Smooth muscle cell (in vitro differentiated cells): ENCODE measurements around the gene CXorf58. TPM values are rescaled to one million over a fixed set of nuclear protein-coding genes. Genes with fewer than 3 reads are reported as not detected.

ENCODE experiments used
- DNase-seq: peaks from one replicate; lab custom pipeline; 2025; ENCODE audit not compliant: unreplicated experiment; lab: John Stamatoyannopoulos, UW
- H2AFZ ChIP-seq: fragments of 200-600 bp; sonication (generic); 2 replicates; pipeline ENCODE4 v1.6.0; 2016; ENCODE audit warnings: antibody characterized with exemption, low read depth, mild to moderate bottlenecking
- H3F3A ChIP-seq: fragments of 200-600 bp; sonication (generic); 2 replicates; pipeline ENCODE4 v1.6.0; 2017; ENCODE audit warnings: antibody characterized with exemption, low read depth
- H3K27ac ChIP-seq: fragments of 200-600 bp; sonication (generic); 2 replicates; pipeline ENCODE4 v1.5.1; 2016; ENCODE audit warnings: low read depth, mild to moderate bottlenecking
- H3K27me3 ChIP-seq: fragments of 200-600 bp; sonication (generic); 2 replicates; pipeline ENCODE4 v1.6.1; 2016; ENCODE audit warnings: low read depth, mild to moderate bottlenecking
- H3K36me3 ChIP-seq: fragments of 200-600 bp; sonication (generic); 2 replicates; pipeline ENCODE4 v1.5.1; 2016; ENCODE audit warnings: low read depth
- H3K4me1 ChIP-seq: fragments of 200-600 bp; sonication (generic); 2 replicates; pipeline ENCODE4 v1.5.1; 2016; ENCODE audit warnings: low read depth
- H3K4me2 ChIP-seq: fragments of 200-600 bp; sonication (generic); 2 replicates; pipeline ENCODE4 v1.6.0; 2016; ENCODE audit warnings: mild to moderate bottlenecking
- H3K4me3 ChIP-seq: fragments of 200-600 bp; sonication (generic); 2 replicates; pipeline ENCODE4 v1.5.1; 2016; ENCODE audit warnings: mild to moderate bottlenecking
- H3K79me2 ChIP-seq: fragments of 200-600 bp; sonication (generic); 2 replicates; pipeline ENCODE4 v1.6.0; 2016; ENCODE audit warnings: low read depth, mild to moderate bottlenecking
- H3K9ac ChIP-seq: fragments of 200-600 bp; sonication (generic); 2 replicates; pipeline ENCODE4 v1.6.0; 2016; ENCODE audit warnings: low read depth
- H3K9me3 ChIP-seq: fragments of 200-600 bp; sonication (generic); replicated peaks from 2 replicates; pipeline ENCODE4 v1.5.1; 2016; ENCODE audit warnings: low read depth
- H4K20me1 ChIP-seq: fragments of 200-600 bp; sonication (generic); 2 replicates; pipeline ENCODE4 v1.6.0; 2016; ENCODE audit warnings: low read depth
- CTCF ChIP-seq: fragments of 200-600 bp; sonication (generic); IDR thresholded peaks from 2 replicates; pipeline ENCODE4 v1.5.1; 2017; ENCODE audit warnings: borderline replicate concordance, mild to moderate bottlenecking, antibody characterized with exemption; ENCODE audit not compliant: insufficient read depth, poor library complexity, severe bottlenecking
- WGBS: methylation state at CpG from one replicate; pipeline ENCODE4 v1.1.7; 2016; ENCODE audit warnings: low lambda C conversion rate; 5-methylcytosine and 5-hydroxymethylcytosine counted together
- polyA plus RNA-seq: library from polyadenylated mRNA; unstranded; fragments of >200 nt; fragmentation: Nextera tagmentation; extraction: Ambion mirVana; gene quantifications from 2 replicates; pipeline ENCODE4 v1.2.1, GENCODE V29; 2016
- total RNA-seq: library from RNA; depleted of rRNA; stranded (reverse); fragments of >200 nt; gene quantifications from 2 replicates; pipeline ENCODE4 v1.2.3, GENCODE V29; 2014

Gene CXorf58
- total and polyA plus RNA-seq, 2 experiments from 2014 or later = not detected

- H3K79me2 ChIP-seq = no peaks in the 10 kb centered on the region
- H2AFZ ChIP-seq = no peak overlapping the region
- H3K36me3 ChIP-seq = no peaks in the 10 kb centered on the region
- H3K9ac ChIP-seq = peak overlapping the region; percentile 73
- WGBS = 50% methylated on average over 12 of the region's 12 CpGs
- no peak overlapping the region for H3K4me3 ChIP-seq
- peaks cover 28% of the 10 kb centered on the region for H3F3A ChIP-seq
- peak overlapping the region; percentile 68 for H3K4me2 ChIP-seq
- no peak for TF ChIP-seq CTCF
- H4K20me1 ChIP-seq = no peaks in the 10 kb centered on the region
- H3K27ac ChIP-seq = peak overlapping the region; percentile 95
- DNase-seq = no peak
- H3K4me1 ChIP-seq = peaks cover 34% of the 10 kb centered on the region
- no peaks in the 10 kb centered on the region for H3K27me3 ChIP-seq
- no peaks in the 10 kb centered on the region for H3K9me3 ChIP-seq
Measured at GRCh38 chrX:23900220-23900797, 7.5 kb upstream of the CXorf58 start.

- no peak for DNase-seq
- H2AFZ ChIP-seq = no peak overlapping the region
- H3K4me1 ChIP-seq = peaks cover 34% of the 10 kb centered on the region
- H3K4me2 ChIP-seq = peak overlapping the region; percentile 68
- no peak for TF ChIP-seq CTCF
- peak overlapping the region; percentile 95 for H3K27ac ChIP-seq
- peaks cover 28% of the 10 kb centered on the region for H3F3A ChIP-seq
- peaks cover 2% of the 10 kb centered on the region for H3K79me2 ChIP-seq
- peak overlapping the region; percentile 73 for H3K9ac ChIP-seq
- H3K4me3 ChIP-seq = no peak overlapping the region
- H3K36me3 ChIP-seq = no peaks in the 10 kb centered on the region
- H4K20me1 ChIP-seq = no peaks in the 10 kb centered on the region
- no peaks in the 10 kb centered on the region for H3K9me3 ChIP-seq
- 62% methylated on average over 3 of the region's 3 CpGs for WGBS
- no peaks in the 10 kb centered on the region for H3K27me3 ChIP-seq
Measured at GRCh38 chrX:23901060-23901459, 6.7 kb upstream of the CXorf58 start.

- H4K20me1 ChIP-seq = no peaks in the 10 kb centered on the region
- peak overlapping the region; percentile 95 for H3K27ac ChIP-seq
- peak; percentile 60 for TF ChIP-seq CTCF
- no peaks in the 10 kb centered on the region for H3K36me3 ChIP-seq
- peaks cover 35% of the 10 kb centered on the region for H3K4me1 ChIP-seq
- peaks cover 30% of the 10 kb centered on the region for H3F3A ChIP-seq
- no peaks in the 10 kb centered on the region for H3K9me3 ChIP-seq
- WGBS = 73% methylated on average over 1 of the region's 1 CpG
- H3K9ac ChIP-seq = peak overlapping the region; percentile 36
- no peak for DNase-seq
- peak overlapping the region; percentile 67 for H3K4me2 ChIP-seq
- H3K4me3 ChIP-seq = peak overlapping the region; percentile 17
- H3K79me2 ChIP-seq = peaks cover 9% of the 10 kb centered on the region
- no peak overlapping the region for H2AFZ ChIP-seq
- no peaks in the 10 kb centered on the region for H3K27me3 ChIP-seq
Measured at GRCh38 chrX:23901805-23902204, 6.0 kb upstream of the CXorf58 start.

- Histone ChIP-seq H3K27ac (no peak overlapping the region), H3K27me3 (no peaks in the 10 kb centered on the region), H3K79me2 (peaks cover 12% of the 10 kb centered on the region), H3K4me2 (peak overlapping the region; percentile 67), H4K20me1 (no peaks in the 10 kb centered on the region), H2AFZ (no peak overlapping the region), H3F3A (peaks cover 29% of the 10 kb centered on the region), H3K36me3 (no peaks in the 10 kb centered on the region), H3K9me3 (no peaks in the 10 kb centered on the region), H3K4me3 (peak overlapping the region; percentile 17), H3K9ac (no peak overlapping the region), H3K4me1 (peaks cover 32% of the 10 kb centered on the region)
- no peak for DNase-seq
- peak; percentile 70 for TF ChIP-seq CTCF
- 23% methylated on average over 2 of the region's 2 CpGs for WGBS
Measured at GRCh38 chrX:23902419-23902818, 5.4 kb upstream of the CXorf58 start.
